ENCODE results near the gene DNAJB4. TPM values are rescaled to one million over a fixed set of nuclear protein-coding genes. Genes with fewer than 3 reads are reported as not detected.

The DNAJB4 gene
- total and polyA plus RNA-seq, 2 of the 13 experiments (the other 11 are each of a cell fraction or from before 2014, with no cell fraction given) = 4.4 to 18.6 TPM

DNA sequence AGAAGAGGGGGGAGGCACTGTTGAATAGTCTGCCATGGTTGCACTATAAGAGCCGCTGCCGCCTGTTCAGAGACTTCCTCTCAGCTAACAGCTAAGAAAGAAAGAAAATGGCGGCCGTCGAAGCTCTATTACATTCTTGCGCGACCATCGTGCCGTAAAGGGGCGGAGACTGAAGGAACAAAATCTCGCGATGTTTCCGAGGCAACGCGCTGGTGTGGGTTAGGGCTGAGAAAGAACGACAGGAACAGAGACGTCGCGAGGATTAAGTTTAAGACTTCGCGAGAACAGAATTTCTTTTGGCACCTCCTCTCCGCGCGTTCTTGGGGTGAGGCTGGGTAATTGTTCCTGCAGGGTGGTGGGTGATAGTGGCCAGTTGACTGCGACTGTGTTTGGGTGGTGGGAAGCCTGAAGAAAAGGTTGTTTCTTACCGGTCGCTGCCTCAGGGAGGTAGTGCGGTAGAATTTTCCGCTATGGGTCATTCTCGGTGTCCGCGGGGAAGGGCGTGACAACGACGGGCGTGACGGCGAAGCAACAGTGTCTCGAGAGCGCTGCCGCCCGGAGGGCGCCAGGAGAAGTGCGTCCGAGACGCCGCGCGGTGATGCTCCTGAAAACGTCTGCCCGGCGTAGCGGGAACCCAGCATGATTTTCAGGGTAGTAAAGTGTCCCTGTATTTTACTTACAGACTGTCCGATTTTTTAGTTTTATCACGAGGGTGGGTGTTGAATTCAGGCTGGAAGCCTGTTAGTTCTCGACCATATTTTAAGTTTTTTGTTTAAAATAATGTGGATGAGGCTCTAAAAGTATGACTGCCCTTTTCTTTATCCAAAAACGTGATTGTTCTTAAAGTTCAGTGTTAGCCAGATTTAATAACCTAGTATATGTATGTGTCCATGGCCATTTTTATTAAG lies 25.5 kb upstream of the DNAJB4 start, which contains the start of gene FUBP1 (continued):
- TF ChIP-seq TEAD2 (CRISPR knock-in tag; IDR thresholded peaks at IDR 0.05) (no peak), SP2 (CRISPR knock-in tag; IDR thresholded peaks at IDR 0.05) (no peak), ATF5 (CRISPR knock-in tag; IDR thresholded peaks at IDR 0.05; ENCODE audit: low read depth) (0 out of 2 replicates have a peak, but pooled peaks have one; percentile 11), FOSL2 (CRISPR knock-in tag; IDR thresholded peaks at IDR 0.05) (no peak), GTF2F1 (IDR thresholded peaks at IDR 0.05; ENCODE audit: low read length) (no peak), SATB2 (CRISPR knock-in tag; IDR thresholded peaks at IDR 0.05) (no peak), ZNF737 (CRISPR knock-in tag; IDR thresholded peaks at IDR 0.05; ENCODE audit: borderline replicate concordance) (no peak), NR2C2 (CRISPR knock-in tag; IDR thresholded peaks at IDR 0.05; ENCODE audit: borderline replicate concordance) (no peak), TBP (CRISPR knock-in tag; IDR thresholded peaks at IDR 0.05) (no peak), PPARG (CRISPR knock-in tag; conservative IDR thresholded peaks at IDR 0.05) (0 out of 2 replicates have a peak, but pooled peaks have one; percentile 25), HOXA3 (CRISPR knock-in tag; IDR thresholded peaks at IDR 0.05) (peak; percentile 94), PLRG1 (conservative IDR thresholded peaks at IDR 0.05) (no peak), MAFF (IDR thresholded peaks at IDR 0.05; ENCODE audit: low read depth, low read length) (no peak), ZNF282 (IDR thresholded peaks at IDR 0.05; ENCODE audit: partially characterized antibody) (no peak), GPBP1L1 (CRISPR knock-in tag; IDR thresholded peaks at IDR 0.05) (no peak), ZNF296 (CRISPR knock-in tag; conservative IDR thresholded peaks at IDR 0.05) (no peak), ZNF709 (CRISPR knock-in tag; IDR thresholded peaks at IDR 0.05) (peak; percentile 59; the same call in 1 of the 2 replicates), ONECUT2 (CRISPR knock-in tag; IDR thresholded peaks at IDR 0.05) (no peak), ZNF704 (CRISPR knock-in tag; IDR thresholded peaks at IDR 0.05; ENCODE audit: borderline replicate concordance) (no peak), ZBTB21 (CRISPR knock-in tag; IDR thresholded peaks at IDR 0.05) (peak; percentile 41; the same call in 1 of the 2 replicates), SMARCC2 (IDR thresholded peaks at IDR 0.05) (no peak), AKAP8 (CRISPR knock-in tag; IDR thresholded peaks at IDR 0.05) (no peak)
- TF ChIP-seq, protein P1, sequence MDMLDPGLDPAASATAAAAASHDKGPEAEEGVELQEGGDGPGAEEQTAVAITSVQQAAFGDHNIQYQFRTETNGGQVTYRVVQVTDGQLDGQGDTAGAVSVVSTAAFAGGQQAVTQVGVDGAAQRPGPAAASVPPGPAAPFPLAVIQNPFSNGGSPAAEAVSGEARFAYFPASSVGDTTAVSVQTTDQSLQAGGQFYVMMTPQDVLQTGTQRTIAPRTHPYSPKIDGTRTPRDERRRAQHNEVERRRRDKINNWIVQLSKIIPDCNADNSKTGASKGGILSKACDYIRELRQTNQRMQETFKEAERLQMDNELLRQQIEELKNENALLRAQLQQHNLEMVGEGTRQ (IDR thresholded peaks at IDR 0.05; ENCODE audit: low read depth, low read length) = no peak
- TF ChIP-seq, protein P1 (CRISPR knock-in tag; IDR thresholded peaks at IDR 0.05; ENCODE audit: borderline replicate concordance) = no peak
- TF ChIP-seq, protein P2, sequence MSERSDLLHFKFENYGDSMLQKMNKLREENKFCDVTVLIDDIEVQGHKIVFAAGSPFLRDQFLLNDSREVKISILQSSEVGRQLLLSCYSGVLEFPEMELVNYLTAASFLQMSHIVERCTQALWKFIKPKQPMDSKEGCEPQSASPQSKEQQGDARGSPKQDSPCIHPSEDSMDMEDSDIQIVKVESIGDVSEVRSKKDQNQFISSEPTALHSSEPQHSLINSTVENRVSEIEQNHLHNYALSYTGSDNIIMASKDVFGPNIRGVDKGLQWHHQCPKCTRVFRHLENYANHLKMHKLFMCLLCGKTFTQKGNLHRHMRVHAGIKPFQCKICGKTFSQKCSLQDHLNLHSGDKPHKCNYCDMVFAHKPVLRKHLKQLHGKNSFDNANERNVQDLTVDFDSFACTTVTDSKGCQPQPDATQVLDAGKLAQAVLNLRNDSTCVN (CRISPR knock-in tag; IDR thresholded peaks at IDR 0.05; ENCODE audit: borderline replicate concordance) = peak; percentile 71; the same call in 1 of the 2 replicates
